DMS153 treated with DMSO at 0.1 percent for 48 hours (cell line): Measurements from ENCODE around the gene MYH6.
"Not testable (repeated sequence)": the region's sequence is repeated elsewhere in the genome, so short reads cannot be mapped to it uniquely, and the experiment has no call there.

Experiments used
- DNase-seq: peaks from one replicate; lab custom pipeline; 2025; ENCODE audit not compliant: unreplicated experiment; lab: John Stamatoyannopoulos, UW

MYH6 gene

GRCh38 chr14:23415821-23416778, 8.0 kb upstream of the MYH6 start:
- no peak for DNase-seq

- DNase-seq = no peak
These were observed 7.1 kb upstream of the MYH6 start for GRCh38 chr14:23414906-23415820.

- no peak for DNase-seq
These were observed 6.2 kb upstream of the MYH6 start for GRCh38 chr14:23414254-23414653.

GRCh38 chr14:23413681-23414080, 5.6 kb upstream of the MYH6 start:
- DNase-seq = no peak

GRCh38 chr14:23411563-23412525, 3.8 kb upstream of the MYH6 start:
- no peak for DNase-seq

- DNase-seq = no peak
These were observed 2.0 kb upstream of the MYH6 start for GRCh38 chr14:23409966-23410635.

- DNase-seq = no peak
These were observed 1.4 kb upstream of the MYH6 start for GRCh38 chr14:23409475-23409874.

- no peak for DNase-seq
These were observed 196 bp upstream of the MYH6 start for GRCh38 chr14:23408307-23408630.

GRCh38 chr14:23406725-23407355, 1.2 kb downstream of the MYH6 start:
- no peak for DNase-seq

- DNase-seq = peak; percentile 5
These were observed 1.8 kb downstream of the MYH6 start for GRCh38 chr14:23406244-23406643.

GRCh38 chr14:23405516-23406025, 2.5 kb downstream of the MYH6 start:
- DNase-seq = no peak

GRCh38 chr14:23405096-23405495, 3.0 kb downstream of the MYH6 start:
- DNase-seq = no peak

- no peak for DNase-seq
These were observed 3.7 kb downstream of the MYH6 start for GRCh38 chr14:23404331-23404900.

- DNase-seq = no peak
These were observed 4.2 kb downstream of the MYH6 start for GRCh38 chr14:23403908-23404307.

GRCh38 chr14:23403139-23403438, 5.0 kb downstream of the MYH6 start:
- no peak for DNase-seq

GRCh38 chr14:23402296-23403138, 5.6 kb downstream of the MYH6 start:
- no peak for DNase-seq

GRCh38 chr14:23401291-23401690, 6.8 kb downstream of the MYH6 start:
- no peak for DNase-seq

- not testable (repeated sequence) for DNase-seq
These were observed 7.5 kb downstream of the MYH6 start for GRCh38 chr14:23400496-23401149.
